T-cell (primary cell): Measurements from ENCODE around the gene FAM234A. TPM values are rescaled to one million over a fixed set of nuclear protein-coding genes. Genes with fewer than 3 reads are reported as not detected.

Source experiments
- ATAC-seq, 4 experiments: fragments of 200-7000 bp in 3 of 4; fragments of 150-1000 bp in 1 of 4; cut with Tn5 transposase; replicated peaks in 1 of 4; 1 replicate in 3 of 4; 2 replicates in 1 of 4; pipeline ENCODE4 v1.10.0; 2021; ENCODE audit warnings: moderate library complexity in 3 of 4, mild to moderate bottlenecking in 2 of 4, moderate number of reproducible peaks in 1 of 4
- CTCF ChIA-PET, 2 donors: fragments of 300-600 bp; sonication (Branson Sonifier 250); formaldehyde crosslinking; loops; one replicate each; lab custom pipeline; 2022; ENCODE audit warnings: antibody characterized with exemption in 2 of 2; lab: Charles Lee
- POLR2A ChIA-PET, 2 donors: fragments of 300-600 bp; sonication (Branson Sonifier 250); formaldehyde crosslinking; loops; one replicate each; lab custom pipeline; 2022; ENCODE audit warnings: antibody characterized with exemption in 2 of 2; lab: Charles Lee
- DNase-seq, 35 experiments: peaks; one replicate each; pipeline versions ENCODE4 v3.0.0 to v3.0.0-alpha.2; 2013 to 2023
- H3K27ac ChIP-seq: one replicate; pipeline ENCODE4 v1.5.1; 2013; ENCODE audit warnings: low read length
- H3K27me3 ChIP-seq, 2 experiments: replicated peaks in 1 of 2; 1 replicate in 1 of 2; 2 replicates in 1 of 2; pipeline versions ENCODE4 v1.6.1 to v1.7.0; 2013; ENCODE audit warnings: low read length in 1 of 2, mixed read lengths in 1 of 2; ENCODE audit not compliant: control insufficient read depth in 2 of 2, insufficient read depth in 2 of 2; ENCODE audit errors: extremely low read depth in 1 of 2
- H3K36me3 ChIP-seq, 2 donors: 1 replicate in 1 of 2; 2 replicates in 1 of 2; pipeline versions ENCODE4 v1.6.1 to v1.7.0; 2013; ENCODE audit warnings: low read length in 1 of 2; ENCODE audit not compliant: control insufficient read depth in 2 of 2, insufficient read depth in 1 of 2; ENCODE audit errors: extremely low read depth in 1 of 2
- H3K4me1 ChIP-seq, 2 experiments: 1 replicate in 1 of 2; 2 replicates in 1 of 2; pipeline versions ENCODE4 v1.6.1 to v1.7.0; 2013; ENCODE audit warnings: low read length in 2 of 2, mixed read lengths in 1 of 2; ENCODE audit not compliant: insufficient read depth in 2 of 2, control insufficient read depth in 1 of 2; ENCODE audit errors: extremely low read depth in 1 of 2
- H3K4me3 ChIP-seq, 2 donors: 1 replicate in 1 of 2; 2 replicates in 1 of 2; pipeline versions ENCODE4 v1.5.1 to v1.7.0; 2013; ENCODE audit warnings: mild to moderate bottlenecking in 2 of 2, low read length in 1 of 2, moderate library complexity in 1 of 2; ENCODE audit not compliant: control insufficient read depth in 1 of 2; ENCODE audit errors: extremely low read depth in 1 of 2
- H3K9me3 ChIP-seq: 2 replicates; pipeline ENCODE4 v1.7.0; 2013
- H3K27ac Mint-ChIP-seq, 2 donors: one replicate each; pipeline ENCODE4 v1.8.0; 2020 to 2021; ENCODE audit warnings: mild to moderate bottlenecking in 2 of 2, mixed read lengths in 2 of 2
- H3K27me3 Mint-ChIP-seq, 2 donors: one replicate each; pipeline ENCODE4 v1.8.0; 2021 to 2022; ENCODE audit warnings: mixed read lengths in 2 of 2
- H3K36me3 Mint-ChIP-seq: one replicate; pipeline ENCODE4 v1.8.0; 2021; ENCODE audit warnings: mixed read lengths
- H3K4me1 Mint-ChIP-seq, 3 donors: one replicate each; pipeline ENCODE4 v1.8.0; 2020 to 2022; ENCODE audit warnings: mixed read lengths in 3 of 3, mild to moderate bottlenecking in 1 of 3
- H3K4me3 Mint-ChIP-seq, 3 donors: one replicate each; pipeline ENCODE4 v1.8.0; 2020 to 2022; ENCODE audit warnings: mild to moderate bottlenecking in 3 of 3, mixed read lengths in 3 of 3, moderate library complexity in 3 of 3
- H3K9me3 Mint-ChIP-seq, 3 donors: one replicate each; pipeline ENCODE4 v1.8.0; 2020 to 2022; ENCODE audit warnings: mixed read lengths in 3 of 3
- WGBS: methylation state at CpG from one replicate; pipeline ENCODE4 v1.1.5; 2013; ENCODE audit warnings: missing lambda C conversion rate; ENCODE audit not compliant: insufficient coverage; 5-methylcytosine and 5-hydroxymethylcytosine counted together
- total RNA-seq, 35 experiments: library from RNA in 6 of 35; stranded (reverse) in 6 of 35; fragments of 120-200 nt in 1 of 35; gene quantifications; one replicate each; pipeline versions ENCODE4 v1.2.1 to v1.2.4 and lab custom pipeline; 2013 to 2026

Gene FAM234A
- total RNA-seq, 5 donors from 2014 or later (not counting 1 experiment from before 2014, with no cell fraction given): 31.6 to 38.2 (median 36.1) TPM

DNA sequence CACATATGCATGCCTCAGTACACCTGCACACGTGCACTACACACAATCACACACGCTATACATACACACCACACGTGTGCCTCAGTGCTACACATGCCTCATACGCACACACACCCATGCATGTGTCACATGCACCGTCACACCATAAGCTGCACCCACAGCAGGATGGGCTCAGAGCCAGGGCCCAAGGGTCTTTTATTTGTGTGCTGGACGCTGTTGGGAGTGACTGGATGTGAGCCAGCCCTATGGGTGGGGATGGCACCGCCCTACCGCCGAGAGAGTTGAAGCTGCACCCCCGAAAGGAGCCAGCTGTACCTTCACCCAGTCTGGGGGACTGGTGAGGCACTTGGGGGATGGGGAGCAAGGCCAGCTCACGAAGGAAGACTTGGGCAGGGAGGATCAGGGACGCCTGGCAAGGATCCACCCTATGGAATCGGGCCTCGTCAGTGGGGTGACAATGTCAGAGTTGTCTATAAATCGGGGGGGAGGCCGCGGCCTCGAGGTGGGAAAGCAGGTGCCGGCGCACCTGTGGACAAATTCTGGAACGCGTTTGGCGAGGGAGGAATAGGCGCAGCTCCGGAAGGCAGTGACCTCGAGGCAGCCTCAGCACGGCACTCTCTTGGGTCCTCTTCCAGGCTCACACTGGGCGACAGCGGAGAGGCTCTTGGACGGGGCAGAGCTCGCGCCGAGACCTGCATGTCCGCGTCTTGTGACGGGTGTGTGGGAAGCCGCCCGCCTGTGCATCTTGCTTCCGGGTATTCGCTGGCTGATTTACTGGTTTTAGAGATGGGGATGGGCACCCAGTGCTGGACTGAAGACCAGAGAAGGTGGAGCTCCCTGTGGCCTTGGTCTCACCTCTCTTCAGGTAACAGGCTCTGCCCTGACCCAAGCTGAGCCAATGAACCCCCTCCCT lies 33.8 kb downstream of the FAM234A start:
- 87% methylated on average over 35 of the region's 40 CpGs for WGBS
- DNase-seq (no peak), ATAC-seq (no peak)
- Histone ChIP-seq H3K36me3 (peaks cover 7 to 15% of the 10 kb centered on the region in 2 donors), H3K4me1 (peaks cover 0 to 9% of the 10 kb centered on the region in 2 experiments), H3K4me3 (no peak overlapping the region), H3K27ac (no peak overlapping the region), H3K27me3 (peaks cover 0 to 14% of the 10 kb centered on the region in 2 experiments), H3K9me3 (no peaks in the 10 kb centered on the region)
- ChIA-PET CTCF (no interaction called here), POLR2A (no interaction called here)
- no peaks in the 10 kb centered on the region for H3K27me3 Mint-ChIP-seq
- H3K27ac Mint-ChIP-seq: no peak overlapping the region
- H3K4me3 Mint-ChIP-seq: no peak overlapping the region
- peaks cover 0 to 6% (median 4%) of the 10 kb centered on the region in 3 donors for H3K4me1 Mint-ChIP-seq
- H3K9me3 Mint-ChIP-seq: no peaks in the 10 kb centered on the region
- H3K36me3 Mint-ChIP-seq: no peaks in the 10 kb centered on the region

DNA sequence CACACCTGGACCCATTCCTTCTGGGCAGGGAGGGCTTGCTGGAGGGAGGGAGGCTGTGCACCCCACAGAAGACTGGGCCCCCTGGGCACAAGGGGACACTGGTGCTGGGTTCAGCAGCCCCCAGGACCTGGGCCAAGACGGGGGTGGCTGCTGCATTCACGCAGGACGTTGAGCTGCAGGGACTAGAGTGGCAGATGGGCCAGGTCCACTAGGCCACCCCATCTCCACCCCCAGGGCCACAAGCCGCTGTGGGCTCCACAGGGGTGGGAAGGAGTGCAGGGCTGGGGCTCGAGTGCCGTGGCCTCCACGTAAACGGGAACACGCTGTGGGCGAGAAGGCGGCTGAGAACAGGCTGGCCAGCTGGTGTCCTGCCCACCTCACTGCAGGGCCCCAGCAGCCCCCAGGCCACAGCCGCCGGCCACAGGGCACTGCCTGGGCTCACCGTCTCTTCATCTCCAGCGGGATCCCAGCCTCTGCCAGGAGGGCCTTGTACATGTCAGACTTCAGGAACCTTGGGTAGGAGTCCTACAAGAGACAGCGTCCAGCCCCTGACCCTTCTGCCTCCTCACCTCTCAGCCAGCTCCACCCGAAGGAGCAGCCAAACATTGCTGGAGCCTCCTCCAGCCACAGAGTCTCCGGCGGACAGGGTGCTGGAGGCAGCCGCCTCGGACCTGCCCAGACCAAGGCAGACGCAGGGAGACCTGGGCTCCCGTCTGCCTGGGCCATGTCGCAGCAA lies 34.6 kb downstream of the FAM234A start:
- POLR2A ChIA-PET: no interaction called here
- 93% methylated on average over 20 of the region's 24 CpGs for WGBS

DNA sequence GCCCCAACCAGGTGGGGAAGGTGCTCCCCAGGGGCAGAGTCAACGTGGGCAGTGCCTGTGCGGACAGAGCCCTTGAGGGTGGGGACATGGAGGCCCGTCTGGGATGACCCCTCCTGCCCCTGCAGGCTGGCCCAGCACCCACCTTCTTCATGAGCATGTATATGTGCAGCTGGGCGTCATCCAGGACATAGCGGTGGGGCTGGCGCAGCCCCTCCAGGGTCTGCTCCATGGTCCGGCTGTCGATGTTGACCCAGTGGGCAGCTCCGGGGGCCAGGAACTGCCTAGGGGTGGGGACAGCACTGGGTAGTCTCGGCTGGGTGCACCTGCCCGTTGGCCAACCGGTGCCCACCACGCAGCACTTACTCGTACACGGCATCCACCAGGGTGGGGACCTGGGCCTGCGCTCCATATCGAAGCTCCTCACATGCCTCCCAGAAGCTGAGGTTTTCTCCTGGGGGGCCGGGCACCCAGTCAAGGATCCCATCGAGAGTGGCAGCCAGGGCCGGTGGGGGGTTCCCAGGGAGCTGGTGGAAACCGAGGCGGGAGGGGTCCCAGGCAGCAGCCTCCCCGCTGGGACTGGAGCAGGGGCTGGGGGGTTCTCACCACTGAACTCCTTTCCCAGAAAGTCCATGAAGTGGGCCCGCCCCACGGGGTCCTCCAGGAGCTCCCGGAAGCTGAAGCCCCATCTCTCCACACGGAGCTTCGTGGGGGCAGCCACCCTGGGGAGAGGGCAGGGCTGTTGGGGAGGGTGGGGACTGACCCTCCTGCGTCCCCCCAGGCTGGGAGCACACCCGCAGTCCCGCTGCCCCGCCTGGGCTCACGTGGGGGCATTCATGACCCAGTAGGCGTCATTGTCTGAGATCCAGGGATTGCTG lies 36.0 kb downstream of the FAM234A start:
- H3K27me3 Mint-ChIP-seq: peaks cover 0 to 2% of the 10 kb centered on the region in 2 donors
- H3K4me3 ChIP-seq: no peak overlapping the region
- no peak overlapping the region for H3K27ac Mint-ChIP-seq
- H3K9me3 Mint-ChIP-seq: no peaks in the 10 kb centered on the region
- H3K4me1 Mint-ChIP-seq: peaks cover 0 to 6% (median 4%) of the 10 kb centered on the region in 3 donors
- ChIA-PET POLR2A (no interaction called here), CTCF (no interaction called here)
- no peak overlapping the region for H3K4me3 Mint-ChIP-seq
- peaks cover 0 to 33% of the 10 kb centered on the region in 2 experiments for H3K27me3 ChIP-seq
- H3K9me3 ChIP-seq: no peaks in the 10 kb centered on the region
- no peak for DNase-seq
- no peak overlapping the region for H3K27ac ChIP-seq
- no peak for ATAC-seq
- peaks cover 0 to 13% of the 10 kb centered on the region in 2 experiments for H3K4me1 ChIP-seq
- no peaks in the 10 kb centered on the region for H3K36me3 ChIP-seq
- no peaks in the 10 kb centered on the region for H3K36me3 Mint-ChIP-seq
- 92% methylated on average over 29 of the region's 34 CpGs for WGBS

More for the DNA sequence above, 34.6 kb downstream of the FAM234A start:
- DNase-seq (no peak), ATAC-seq (no peak)
- Mint-ChIP-seq H3K27me3 (no peaks in the 10 kb centered on the region), H3K36me3 (no peaks in the 10 kb centered on the region), H3K4me3 (no peak overlapping the region), H3K4me1 (peaks cover 0 to 6% (median 4%) of the 10 kb centered on the region in 3 donors), H3K9me3 (no peaks in the 10 kb centered on the region), H3K27ac (no peak overlapping the region)
- Histone ChIP-seq H3K4me1 (peaks cover 0 to 9% of the 10 kb centered on the region in 2 experiments), H3K27me3 (peaks cover 0 to 21% of the 10 kb centered on the region in 2 experiments), H3K4me3 (no peak overlapping the region), H3K9me3 (no peaks in the 10 kb centered on the region), H3K27ac (no peak overlapping the region), H3K36me3 (peaks cover 4 to 8% of the 10 kb centered on the region in 2 donors)
- CTCF ChIA-PET: no interaction called here

DNA sequence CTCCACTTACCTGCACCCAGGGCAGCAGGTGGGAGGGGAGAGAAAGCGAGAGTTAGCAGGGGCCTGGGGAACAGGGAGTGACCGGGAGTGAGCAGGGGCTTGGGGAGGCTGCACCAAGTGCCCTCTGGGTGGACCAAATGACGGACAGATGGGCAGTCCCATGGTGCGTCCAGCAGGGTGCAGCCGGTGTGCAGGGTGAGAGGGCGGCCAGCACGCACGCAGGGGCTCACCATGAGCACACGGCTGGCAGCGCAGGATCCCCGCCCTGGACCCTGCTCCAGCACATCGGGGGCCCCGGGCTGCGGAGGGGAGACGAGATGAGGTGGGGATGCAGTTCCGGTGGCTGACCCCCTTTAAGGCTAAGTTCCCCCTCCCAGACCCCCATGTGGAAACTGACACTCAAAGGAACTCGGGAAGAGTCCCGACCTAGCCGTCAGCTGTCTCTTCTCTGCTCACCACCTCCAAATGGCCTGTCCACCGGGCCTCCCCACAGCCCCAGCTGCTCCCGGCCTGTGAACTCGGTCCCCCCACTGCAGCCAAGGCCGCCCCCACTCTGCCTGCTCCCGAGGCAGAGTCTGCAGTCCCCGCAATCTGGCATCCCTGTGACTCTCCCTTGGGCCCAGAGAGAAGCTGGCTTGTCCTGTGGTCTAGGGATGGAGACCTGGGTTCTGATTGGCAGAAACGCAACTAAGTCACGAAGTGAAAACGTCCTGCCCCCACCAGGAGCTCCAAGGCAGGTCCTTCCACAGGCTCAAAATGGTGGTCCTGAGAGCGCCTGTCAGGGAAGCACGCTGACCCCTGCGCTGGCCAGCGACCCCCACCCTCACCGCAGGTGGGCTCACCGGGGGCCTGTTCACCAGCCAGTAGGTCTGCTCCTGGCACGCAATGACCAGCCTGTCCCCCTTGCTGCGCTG lies 38.3 kb downstream of the FAM234A start:
- H3K27ac ChIP-seq: no peak overlapping the region
- peaks cover 0 to 51% of the 10 kb centered on the region in 2 experiments for H3K27me3 ChIP-seq
- CTCF ChIA-PET: no interaction called here
- H3K4me3 ChIP-seq: no peak overlapping the region
- peaks cover 11 to 14% of the 10 kb centered on the region in 2 donors for H3K27me3 Mint-ChIP-seq
- no peak overlapping the region for H3K4me3 Mint-ChIP-seq
- ATAC-seq (no peak), DNase-seq (no peak)
- POLR2A ChIA-PET: no interaction called here
- no peak overlapping the region for H3K27ac Mint-ChIP-seq
- no peaks in the 10 kb centered on the region for H3K36me3 ChIP-seq
- peaks cover 0 to 11% of the 10 kb centered on the region in 2 experiments for H3K4me1 ChIP-seq
- WGBS: 89% methylated on average over 20 of the region's 36 CpGs
- H3K4me1 Mint-ChIP-seq: peaks cover 0 to 6% (median 3%) of the 10 kb centered on the region in 3 donors
- no peaks in the 10 kb centered on the region for H3K9me3 Mint-ChIP-seq
- no peaks in the 10 kb centered on the region for H3K36me3 Mint-ChIP-seq
- H3K9me3 ChIP-seq: no peaks in the 10 kb centered on the region

DNA sequence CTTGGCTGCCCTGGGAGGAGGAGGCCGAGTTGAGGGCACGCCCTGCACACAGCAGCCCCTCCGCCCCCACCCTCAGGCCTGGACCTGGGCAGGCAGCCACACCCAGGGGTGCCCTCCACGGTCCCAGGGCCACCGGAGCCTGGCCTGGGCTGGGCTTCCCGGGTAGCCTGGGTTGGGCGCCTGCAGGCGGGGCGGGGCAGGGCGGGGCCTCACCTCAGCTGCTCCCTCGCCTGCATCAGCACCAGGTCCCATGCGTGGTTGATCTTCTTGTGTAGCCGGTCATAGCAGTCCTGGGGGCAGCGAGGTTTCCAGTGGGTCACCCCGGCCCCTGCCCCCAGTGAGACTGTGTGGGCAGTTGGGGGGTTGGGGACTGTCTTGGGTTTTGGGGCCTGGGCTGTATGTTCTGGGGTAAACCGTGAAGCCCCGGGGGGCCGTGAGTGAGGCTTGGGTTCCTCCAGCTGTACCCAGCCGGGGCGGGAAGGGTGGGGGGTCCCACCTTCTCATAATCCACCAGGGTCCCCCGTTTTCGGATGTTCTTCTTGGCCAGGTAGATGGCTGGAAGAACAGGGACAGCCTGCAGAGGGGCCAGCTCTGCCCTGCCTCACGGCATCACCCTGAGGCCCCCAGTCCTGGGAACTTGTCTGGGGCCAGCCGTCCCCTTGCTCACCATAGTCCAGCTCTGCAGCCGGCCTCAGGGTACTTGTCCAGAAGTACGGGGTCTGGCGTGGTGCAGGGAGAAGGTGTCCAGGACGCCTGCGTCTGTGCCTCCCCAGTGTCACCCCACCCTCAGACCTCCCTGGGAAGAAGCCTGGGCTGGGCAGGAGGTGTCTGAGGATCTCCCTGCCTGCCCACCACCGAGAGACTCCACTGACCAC lies 39.2 kb downstream of the FAM234A start:
- Histone ChIP-seq H3K4me3 (no peak overlapping the region), H3K36me3 (no peaks in the 10 kb centered on the region), H3K27ac (no peak overlapping the region), H3K9me3 (no peaks in the 10 kb centered on the region), H3K4me1 (peaks cover 0 to 15% of the 10 kb centered on the region in 2 experiments), H3K27me3 (peaks cover 0 to 56% of the 10 kb centered on the region in 2 experiments)
- CTCF ChIA-PET: no interaction called here
- Mint-ChIP-seq H3K9me3 (no peaks in the 10 kb centered on the region), H3K4me1 (peaks cover 1 to 7% (median 4%) of the 10 kb centered on the region in 3 donors), H3K36me3 (no peaks in the 10 kb centered on the region), H3K27me3 (peaks cover 11 to 18% of the 10 kb centered on the region in 2 donors), H3K27ac (no peak overlapping the region), H3K4me3 (peak overlapping the region in 1 of 3 donors; percentile 56)
- no peak for ATAC-seq
- 81% methylated on average over 19 of the region's 30 CpGs for WGBS
- POLR2A ChIA-PET: no interaction called here
- no peak for DNase-seq
